SK-N-DZ (cell line): ENCODE data around the gene NLGN1.
A peak's percentile ranks its signal among the peaks of the same experiment; 100 is the strongest.

Source experiments
- DNase-seq: peaks from one replicate; pipeline ENCODE4 v3.0.0-alpha.2; 2015; ENCODE audit warnings: low spot score
- small RNA-seq, 2 experiments: library from RNA; depleted of rRNA; stranded (forward); fragments of <200 nt; gene quantifications; one replicate each; pipeline ENCODE3, GENCODE V24; 2014

Gene NLGN1

GRCh38 chr3:174330303-174330702 is 932.8 kb downstream of the NLGN1 start:
- DNase-seq = no peak

- DNase-seq = no peak
Observed at GRCh38 chr3:174331095-174331800, 933.7 kb downstream of the NLGN1 start.

DNA sequence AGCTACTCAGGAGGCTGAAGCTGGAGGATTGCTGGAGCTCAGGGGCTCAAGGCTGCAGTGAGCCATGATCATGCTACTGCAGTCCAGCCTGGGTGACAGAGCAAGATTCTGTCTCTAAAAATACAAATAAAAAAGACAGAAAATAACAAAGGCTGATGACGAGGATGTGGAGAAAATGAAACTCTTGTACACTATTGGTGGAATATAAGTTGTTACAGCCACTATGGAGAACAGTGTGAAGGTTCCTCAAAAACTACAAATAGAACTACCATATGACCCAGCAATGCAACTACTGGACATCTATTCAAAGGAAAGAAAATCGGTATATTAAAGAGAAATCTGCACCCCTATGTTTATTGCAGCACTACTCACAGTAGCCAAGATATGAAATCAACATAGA is 934.8 kb downstream of the NLGN1 start:
- DNase-seq = no peak

GRCh38 chr3:174333640-174334039 is 936.1 kb downstream of the NLGN1 start:
- no peak for DNase-seq

DNA sequence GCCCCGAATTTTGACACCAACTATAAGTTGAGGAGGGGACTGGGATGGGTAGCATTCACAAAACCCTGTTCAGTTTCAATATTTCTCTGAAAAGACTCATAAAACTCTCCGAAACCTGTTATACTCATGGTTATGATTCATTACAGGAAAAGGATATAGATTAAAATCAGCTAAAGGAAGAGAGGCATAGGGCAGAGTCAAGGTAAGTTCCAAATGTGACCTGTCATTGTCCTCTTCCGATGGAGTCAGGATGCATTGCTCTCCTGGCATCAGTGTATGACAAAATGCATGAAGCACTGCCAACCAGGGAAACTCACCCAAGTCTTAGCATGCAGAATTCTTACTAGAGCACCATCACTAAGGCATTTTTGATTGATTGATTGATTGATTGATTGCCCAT is 936.6 kb downstream of the NLGN1 start:
- DNase-seq = no peak

DNA sequence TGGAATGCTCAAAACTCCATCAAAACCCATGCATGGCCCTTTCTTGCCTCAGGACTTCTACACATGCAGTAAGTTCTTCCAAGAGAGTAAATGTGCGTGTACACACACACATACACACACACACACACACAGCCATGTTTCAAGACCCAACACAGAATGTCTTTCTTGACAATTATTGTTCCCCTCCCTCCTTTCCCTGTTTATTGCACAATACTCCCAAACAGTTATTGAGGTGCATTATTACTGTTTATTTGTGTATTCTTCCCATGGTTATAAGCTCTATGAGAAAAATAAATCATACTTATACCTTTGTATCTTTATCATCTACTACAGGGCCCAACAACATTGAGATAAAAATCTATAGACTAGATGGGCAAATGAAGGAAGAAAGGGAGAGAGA is 937.8 kb downstream of the NLGN1 start:
- DNase-seq = no peak

DNA sequence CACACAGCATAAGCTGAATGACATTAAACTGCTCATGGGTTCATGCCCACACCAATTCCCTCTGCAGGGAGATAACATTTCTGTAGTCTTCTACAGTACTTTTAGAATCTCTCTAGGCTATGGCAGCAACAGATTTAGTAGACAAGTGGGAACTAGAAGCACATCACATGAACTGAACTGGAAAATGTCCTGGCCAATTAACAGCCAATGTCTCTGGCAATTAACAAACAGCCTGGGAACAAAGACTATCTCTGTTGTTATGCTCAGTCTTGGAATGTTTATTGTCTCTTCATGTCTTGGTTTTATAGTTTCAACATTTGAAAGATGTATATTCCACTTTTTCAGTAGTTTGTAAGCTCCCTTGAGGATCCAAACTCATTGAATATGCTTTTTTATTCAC is 938.4 kb downstream of the NLGN1 start:
- peak; percentile 11 for DNase-seq

Small RNAs within 50 kb of the gene (small RNA-seq; reads per million reads assigned to genes)
- 0 to 0.03 reads per million in 2 experiments for gene RN7SKP234
